Inflammatory macrophage treated with lipopolysaccharide for 4 hours (primary cell): ENCODE results near the gene MUC20.
A peak's percentile ranks its signal among the peaks of the same experiment; 100 is the strongest.
"Not testable (repeated sequence)": the region's sequence is repeated elsewhere in the genome, so short reads cannot be mapped to it uniquely, and the experiment has no call there.

ENCODE experiments used
- DNase-seq: peaks from one replicate; pipeline ENCODE4 v3.0.0-alpha.2; 2020

The MUC20 gene, protein sequence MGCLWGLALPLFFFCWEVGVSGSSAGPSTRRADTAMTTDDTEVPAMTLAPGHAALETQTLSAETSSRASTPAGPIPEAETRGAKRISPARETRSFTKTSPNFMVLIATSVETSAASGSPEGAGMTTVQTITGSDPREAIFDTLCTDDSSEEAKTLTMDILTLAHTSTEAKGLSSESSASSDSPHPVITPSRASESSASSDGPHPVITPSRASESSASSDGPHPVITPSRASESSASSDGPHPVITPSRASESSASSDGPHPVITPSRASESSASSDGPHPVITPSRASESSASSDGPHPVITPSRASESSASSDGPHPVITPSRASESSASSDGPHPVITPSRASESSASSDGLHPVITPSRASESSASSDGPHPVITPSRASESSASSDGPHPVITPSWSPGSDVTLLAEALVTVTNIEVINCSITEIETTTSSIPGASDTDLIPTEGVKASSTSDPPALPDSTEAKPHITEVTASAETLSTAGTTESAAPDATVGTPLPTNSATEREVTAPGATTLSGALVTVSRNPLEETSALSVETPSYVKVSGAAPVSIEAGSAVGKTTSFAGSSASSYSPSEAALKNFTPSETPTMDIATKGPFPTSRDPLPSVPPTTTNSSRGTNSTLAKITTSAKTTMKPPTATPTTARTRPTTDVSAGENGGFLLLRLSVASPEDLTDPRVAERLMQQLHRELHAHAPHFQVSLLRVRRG

GRCh38 chr3:195720831-195721506, at the start of gene MUC20:
TSS of gene MUC20 (plus strand) at chr3:195720978. CDS start at chr3:195721008, 30 bp downstream.
- DNase-seq, result not testable (repeated sequence)

GRCh38 chr3:195671283-195671682, 49.5 kb upstream of the MUC20 start:
- not testable (repeated sequence) for DNase-seq

DNA sequence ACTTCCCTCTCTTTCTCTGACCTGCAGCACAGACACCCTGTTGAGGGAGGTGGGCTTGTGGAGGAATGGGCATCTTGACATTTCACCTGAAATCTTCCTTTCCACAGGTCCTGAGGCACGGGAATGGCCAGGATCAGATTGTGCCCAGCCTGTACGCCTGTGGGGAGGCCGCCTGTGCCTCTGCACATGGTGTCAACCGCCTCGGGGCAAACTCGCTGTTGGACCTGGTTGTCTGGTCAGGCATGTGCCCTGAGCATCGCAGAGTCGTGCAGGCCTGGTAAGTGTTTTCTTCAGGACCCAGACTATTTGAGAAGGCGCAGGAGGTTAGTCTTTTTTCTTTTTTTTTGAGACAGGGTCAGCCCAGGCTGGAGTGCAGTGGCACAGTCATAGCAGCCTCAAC, 47.1 kb upstream of the MUC20 start:
- not testable (repeated sequence) for DNase-seq

- not testable (repeated sequence) for DNase-seq
Measured at GRCh38 chr3:195678391-195679015, 42.3 kb upstream of the MUC20 start.

GRCh38 chr3:195680690-195681089, 40.1 kb upstream of the MUC20 start:
- DNase-seq, result not testable (repeated sequence)

- not testable (repeated sequence) for DNase-seq
Measured at GRCh38 chr3:195681458-195682103, 39.2 kb upstream of the MUC20 start.

DNA sequence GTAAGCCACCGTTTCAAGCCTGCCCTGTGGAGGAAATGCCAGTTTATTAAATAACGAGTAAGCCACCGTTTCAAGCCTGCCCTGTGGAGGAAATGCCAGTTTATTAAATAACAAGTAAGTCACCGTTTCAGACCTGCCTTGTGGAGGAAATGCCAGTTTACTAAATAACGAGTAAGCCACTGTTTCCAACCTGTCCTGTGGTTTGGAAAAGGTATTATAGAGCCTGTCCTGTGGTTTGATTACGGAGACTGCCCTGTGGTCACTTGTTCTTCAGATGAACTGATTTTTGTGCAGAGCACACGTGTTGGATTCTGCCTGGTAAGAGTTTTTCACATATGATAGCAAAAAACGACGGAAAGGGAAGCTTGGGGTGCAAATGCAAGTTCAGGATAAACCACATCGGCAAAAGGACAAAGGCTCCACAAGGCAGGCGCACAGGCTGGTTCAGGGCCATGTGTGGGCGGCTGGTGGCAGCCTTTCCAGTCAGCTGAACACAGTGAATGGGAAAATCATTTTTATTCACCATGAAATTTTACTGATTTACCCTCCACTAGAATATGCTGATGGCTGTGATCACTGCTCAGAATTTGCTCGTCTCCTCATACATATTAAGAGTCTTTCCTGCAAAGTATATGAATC, 38.6 kb upstream of the MUC20 start:
- not testable (repeated sequence) for DNase-seq

DNA sequence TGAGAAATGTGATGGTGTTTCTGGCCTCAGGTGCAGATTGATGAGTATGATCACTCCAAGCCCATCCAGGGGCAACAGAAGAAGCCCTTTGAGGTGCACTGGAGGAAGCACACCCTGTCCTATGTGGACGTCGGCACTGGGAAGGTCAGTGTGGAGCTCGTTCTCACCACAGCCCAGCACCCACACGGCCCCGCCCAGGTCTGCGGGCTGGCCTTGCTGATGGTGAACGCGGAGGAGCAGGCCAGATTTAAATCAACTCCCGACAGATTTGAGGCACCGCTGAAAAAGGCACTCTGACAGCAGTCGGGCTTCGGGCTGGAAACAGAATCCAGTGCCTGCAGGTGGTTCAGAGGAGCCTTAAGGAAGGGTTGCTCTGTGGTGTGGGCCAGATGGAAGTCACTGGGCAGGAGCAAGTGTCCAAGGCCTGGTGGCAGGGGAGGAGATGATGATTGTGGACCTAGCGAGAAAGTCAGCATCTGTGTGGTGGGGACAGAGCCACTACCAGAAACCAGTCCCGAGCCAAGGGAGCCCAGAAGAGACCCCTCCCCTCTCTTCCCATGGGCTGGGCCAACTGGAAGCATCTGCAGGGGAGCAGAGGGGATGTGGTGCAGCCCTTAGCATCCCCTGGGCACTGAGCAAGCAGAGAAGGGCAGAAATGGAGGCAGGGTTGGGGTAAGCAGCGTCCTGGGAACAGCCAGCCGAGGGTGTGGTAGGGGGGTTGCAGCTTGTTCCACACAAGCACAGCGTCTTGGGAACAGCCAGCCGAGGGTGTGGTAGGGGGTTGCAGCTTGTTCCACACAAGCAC, 36.9 kb upstream of the MUC20 start:
- not testable (repeated sequence) for DNase-seq

DNA sequence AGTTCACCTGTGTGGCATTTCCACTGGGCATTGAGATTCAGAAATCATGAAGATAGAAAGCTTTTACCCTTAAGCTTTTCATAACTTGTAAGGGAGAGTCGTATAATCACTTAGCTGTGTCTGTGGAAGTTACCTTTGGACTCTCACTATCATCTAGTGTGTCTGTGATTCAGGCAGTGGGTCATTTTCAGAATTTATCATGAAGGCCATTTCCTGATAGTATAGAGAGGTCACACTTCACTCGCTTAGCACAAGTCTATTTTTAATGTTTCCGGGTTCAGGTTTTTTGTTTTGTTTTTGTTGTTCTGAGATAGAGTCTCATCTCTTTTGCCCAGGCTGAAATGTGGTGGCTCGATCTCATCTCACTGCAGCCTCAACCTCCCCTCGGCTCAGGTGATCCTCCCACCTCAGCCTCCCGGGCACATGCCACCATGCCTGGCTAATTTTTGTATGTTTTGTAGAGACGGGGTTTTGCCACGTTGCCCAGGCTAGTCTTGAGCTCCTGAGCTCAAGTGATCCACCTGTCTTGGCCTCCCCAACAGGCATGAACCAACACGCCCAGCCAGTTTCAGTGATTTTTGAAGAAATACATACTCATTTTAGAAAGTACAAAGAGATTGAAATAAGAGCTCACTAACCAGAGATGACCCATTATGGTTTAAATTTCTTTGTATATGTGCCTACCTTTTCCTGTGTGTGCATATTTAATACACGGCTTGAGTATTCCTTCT, 36.1 kb upstream of the MUC20 start:
- not testable (repeated sequence) for DNase-seq

DNA sequence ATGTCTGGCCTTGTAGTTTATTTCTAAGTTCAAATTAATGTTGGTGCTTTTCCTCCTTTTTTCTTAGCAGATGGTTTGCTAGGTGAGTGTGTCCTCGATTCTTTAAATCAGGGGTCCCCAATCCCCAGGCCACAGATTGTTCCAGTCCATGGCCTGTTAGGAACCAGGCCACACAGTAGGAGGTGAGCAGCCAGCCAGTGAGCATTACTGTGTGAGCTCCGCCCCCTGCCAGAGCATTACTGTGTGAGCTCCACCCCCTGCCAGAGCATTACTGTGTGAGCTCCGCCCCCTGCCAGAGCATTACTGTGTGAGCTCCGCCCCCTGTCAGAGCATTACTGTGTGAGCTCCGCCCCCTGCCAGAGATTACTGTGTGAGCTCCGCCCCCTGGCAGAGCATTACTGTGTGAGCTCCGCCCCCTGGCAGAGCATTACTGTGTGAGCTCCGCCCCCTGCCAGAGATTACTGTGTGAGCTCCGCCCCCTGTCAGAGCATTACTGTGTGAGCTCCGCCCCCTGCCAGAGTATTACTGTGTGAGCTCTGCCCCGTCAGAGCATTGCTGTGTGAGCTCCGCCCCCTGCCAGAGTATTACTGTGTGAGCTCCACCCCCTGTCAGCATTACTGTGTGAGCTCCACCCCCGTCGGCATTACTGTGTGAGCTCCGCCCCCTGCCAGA, 34.1 kb upstream of the MUC20 start:
- DNase-seq, result not testable (repeated sequence)

- peak; percentile 85 for DNase-seq
Measured at GRCh38 chr3:195687209-195687760, 33.5 kb upstream of the MUC20 start.

DNA sequence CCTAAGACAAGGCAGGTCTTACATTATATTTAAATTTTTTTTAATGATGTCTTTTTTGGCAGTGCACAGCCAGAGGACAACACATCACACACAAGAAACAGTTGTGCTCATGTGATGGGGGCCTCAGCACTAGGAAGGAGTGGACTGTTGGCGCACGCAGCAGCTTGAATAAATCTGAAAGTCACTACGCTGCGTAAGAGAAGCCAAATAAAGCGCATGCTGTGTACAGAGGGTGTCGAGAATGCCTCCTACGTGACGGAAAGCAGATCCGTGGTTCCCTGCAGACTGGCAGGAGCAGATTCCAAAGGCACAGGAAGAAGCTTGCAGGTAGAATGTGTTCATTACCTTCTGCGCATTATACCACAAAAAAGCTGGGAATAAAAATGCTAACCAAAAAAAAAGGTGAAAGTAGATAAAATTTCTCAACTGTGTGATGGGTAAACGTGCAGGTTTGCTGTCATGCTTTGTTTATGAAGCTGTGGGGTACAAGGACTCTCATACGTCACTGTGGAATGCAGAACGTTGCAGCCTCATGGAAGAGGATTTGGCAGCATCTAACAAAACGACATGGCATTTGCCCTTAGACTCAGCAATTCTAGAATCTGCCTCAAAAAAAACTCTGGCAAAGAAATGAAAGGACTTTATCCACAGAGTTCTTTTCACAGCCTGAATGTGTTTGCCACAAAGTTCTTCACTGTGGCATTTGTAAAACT, 32.2 kb upstream of the MUC20 start:
- DNase-seq, result not testable (repeated sequence)

- not testable (repeated sequence) for DNase-seq
Measured at GRCh38 chr3:195689184-195690070, 31.4 kb upstream of the MUC20 start.

GRCh38 chr3:195690951-195691350, 29.8 kb upstream of the MUC20 start:
- no peak for DNase-seq

DNA sequence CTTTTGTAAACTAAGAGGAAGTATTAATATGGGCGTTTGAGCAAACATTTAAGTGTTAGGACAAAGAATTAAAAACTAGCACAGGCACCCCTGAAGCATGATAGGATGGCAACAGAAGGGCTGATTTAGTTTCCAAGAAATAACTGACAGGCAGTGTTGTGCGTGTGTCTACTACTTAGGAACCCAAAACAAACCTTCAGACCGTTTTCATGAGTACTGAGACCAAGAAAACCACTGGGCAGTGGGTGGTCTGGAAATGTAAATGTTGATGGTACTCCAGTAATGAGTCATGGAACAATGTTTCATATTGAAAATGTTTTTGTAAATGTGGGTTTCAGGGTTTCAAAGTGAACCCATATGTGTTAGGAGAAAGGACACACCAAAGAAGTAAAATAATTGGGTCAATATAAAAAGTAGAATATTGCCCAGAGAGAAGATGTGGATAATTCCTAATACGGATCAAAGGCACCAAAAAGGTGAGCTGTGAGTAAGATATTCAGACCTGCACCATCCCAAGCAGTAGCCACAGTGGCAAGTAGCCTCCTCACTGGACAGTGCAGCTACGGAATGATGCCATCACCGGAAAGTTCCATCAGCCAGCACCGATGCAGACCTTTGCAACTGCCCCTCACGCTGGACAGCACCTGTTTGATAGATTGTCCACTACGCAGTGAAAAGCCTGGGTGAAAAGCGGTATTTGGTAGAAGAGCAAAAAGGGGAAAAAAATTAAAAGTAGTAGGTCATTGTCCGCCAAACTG, 29.0 kb upstream of the MUC20 start:
- DNase-seq, result not testable (repeated sequence)

- no peak for DNase-seq
Measured at GRCh38 chr3:195692354-195692685, 28.5 kb upstream of the MUC20 start.
